Muscle of leg (tissue), 11 donors: ENCODE data around the gene HRAS. TPM values are rescaled to one million over a fixed set of nuclear protein-coding genes. Genes with fewer than 3 reads are reported as not detected.
A peak's percentile ranks its signal among the peaks of the same experiment; 100 is the strongest.

Source experiments
- DNase-seq: peaks from one replicate; pipeline ENCODE4 v3.0.0; 2013
- H3K27ac ChIP-seq: one replicate; pipeline ENCODE4 v1.5.1; 2013; ENCODE audit warnings: mild to moderate bottlenecking, low read length, control low read depth
- H3K27me3 ChIP-seq: one replicate; pipeline ENCODE4 v1.6.1; 2013; ENCODE audit warnings: low read length; ENCODE audit not compliant: control insufficient read depth, insufficient read depth
- H3K36me3 ChIP-seq: one replicate; pipeline ENCODE4 v1.6.1; 2013; ENCODE audit warnings: low read length; ENCODE audit not compliant: control insufficient read depth, insufficient read depth
- H3K4me1 ChIP-seq: one replicate; pipeline ENCODE4 v1.6.1; 2013; ENCODE audit warnings: low read length; ENCODE audit not compliant: control insufficient read depth, insufficient read depth
- H3K4me3 ChIP-seq: one replicate; pipeline ENCODE4 v1.5.1; 2013; ENCODE audit warnings: low read length, control low read depth
- H3K9me3 ChIP-seq: replicated peaks from 2 replicates; pipeline ENCODE4 v1.6.1; 2013; ENCODE audit warnings: low read depth, low read length; ENCODE audit not compliant: control insufficient read depth
- WGBS: methylation state at CpG from one replicate; pipeline ENCODE4 v1.1.5; 2013; ENCODE audit warnings: missing lambda C conversion rate; ENCODE audit not compliant: insufficient coverage; 5-methylcytosine and 5-hydroxymethylcytosine counted together
- polyA plus RNA-seq, 8 donors: library from polyadenylated mRNA; unstranded; fragments of 120-200 nt; gene quantifications; one replicate each; pipeline versions ENCODE4 v1.2.1 to v1.2.3, GENCODE V29; 2013; ENCODE audit warnings: inconsistent platforms in 1 of 8, low replicate concordance in 1 of 8; ENCODE audit not compliant: insufficient read length in 8 of 8, insufficient read depth in 1 of 8
- total RNA-seq: library from RNA; stranded (reverse); fragments of 120-200 nt; gene quantifications from one replicate; pipeline ENCODE4 v1.2.4, GENCODE V29; 2013

HRAS gene
- total and polyA plus RNA-seq, 9 donors: 78.8 to 143 (median 118) TPM

DNA sequence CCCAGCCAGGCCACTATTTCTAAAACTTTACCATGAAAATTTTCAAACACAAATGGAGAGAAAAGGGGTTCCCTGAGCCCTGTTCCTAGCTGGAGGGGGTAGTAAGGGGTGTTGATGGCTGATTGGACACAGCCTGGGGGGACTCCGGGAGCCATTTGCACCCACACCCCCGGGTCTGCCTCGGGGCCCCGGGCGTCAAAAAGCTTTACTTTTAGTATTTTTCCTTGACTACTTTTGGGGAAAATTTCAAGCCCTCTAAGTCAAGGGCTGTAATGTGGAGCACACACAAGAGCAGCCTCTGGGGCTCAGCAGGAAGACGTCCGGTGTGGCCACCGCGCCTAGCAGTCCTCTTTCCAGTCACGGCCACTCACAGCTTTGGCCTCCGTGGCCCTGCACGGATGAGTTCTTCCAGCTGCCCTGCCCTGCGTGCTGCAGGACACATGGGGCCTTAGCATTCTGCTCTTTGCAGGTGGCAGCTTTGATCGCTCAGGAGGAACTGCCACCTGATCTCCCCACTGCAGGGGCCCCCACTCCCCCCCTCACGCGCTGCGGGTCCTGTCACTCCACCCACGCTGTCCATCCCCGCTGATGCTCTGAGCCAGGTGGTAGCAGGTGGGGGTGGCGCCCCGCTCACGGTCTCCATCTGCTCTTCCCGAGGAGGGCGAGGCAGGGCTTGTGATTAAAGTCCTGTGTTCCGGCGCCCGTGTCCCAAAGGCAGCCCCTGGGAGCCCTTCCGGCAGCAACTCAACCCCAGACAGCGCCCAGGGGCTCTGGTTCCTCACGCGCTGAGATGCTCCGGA is 42.7 kb downstream of the HRAS start:
- H3K27ac ChIP-seq: no peak overlapping the region
- DNase-seq: no peak
- no peak overlapping the region for H3K4me3 ChIP-seq
- no peaks in the 10 kb centered on the region for H3K27me3 ChIP-seq
- no peaks in the 10 kb centered on the region for H3K9me3 ChIP-seq
- H3K4me1 ChIP-seq: peaks cover 17% of the 10 kb centered on the region
- peaks cover 65% of the 10 kb centered on the region for H3K36me3 ChIP-seq
- WGBS: 79% methylated on average over 21 of the region's 32 CpGs

- no peak for DNase-seq
- peaks cover 53% of the 10 kb centered on the region for H3K36me3 ChIP-seq
- no peaks in the 10 kb centered on the region for H3K27me3 ChIP-seq
- no peak overlapping the region for H3K27ac ChIP-seq
- 81% methylated on average over 7 of the region's 7 CpGs for WGBS
- no peaks in the 10 kb centered on the region for H3K9me3 ChIP-seq
- peaks cover 17% of the 10 kb centered on the region for H3K4me1 ChIP-seq
- no peak overlapping the region for H3K4me3 ChIP-seq
Measured at GRCh38 chr11:491358-491757, 44.0 kb downstream of the HRAS start.

GRCh38 chr11:490930-491260 is 44.5 kb downstream of the HRAS start:
- Histone ChIP-seq H3K9me3 (no peaks in the 10 kb centered on the region), H3K4me1 (peaks cover 17% of the 10 kb centered on the region), H3K4me3 (no peak overlapping the region), H3K36me3 (peaks cover 53% of the 10 kb centered on the region), H3K27me3 (no peaks in the 10 kb centered on the region), H3K27ac (no peak overlapping the region)
- 88% methylated on average over 11 of the region's 15 CpGs for WGBS
- DNase-seq: no peak

- Histone ChIP-seq H3K36me3 (peaks cover 49% of the 10 kb centered on the region), H3K4me1 (peaks cover 13% of the 10 kb centered on the region), H3K27ac (no peak overlapping the region), H3K27me3 (no peaks in the 10 kb centered on the region), H3K9me3 (no peaks in the 10 kb centered on the region), H3K4me3 (no peak overlapping the region)
- WGBS: 91% methylated on average over 38 of the region's 38 CpGs
- no peak for DNase-seq
Measured at GRCh38 chr11:490186-490929, 45.0 kb downstream of the HRAS start.

DNA sequence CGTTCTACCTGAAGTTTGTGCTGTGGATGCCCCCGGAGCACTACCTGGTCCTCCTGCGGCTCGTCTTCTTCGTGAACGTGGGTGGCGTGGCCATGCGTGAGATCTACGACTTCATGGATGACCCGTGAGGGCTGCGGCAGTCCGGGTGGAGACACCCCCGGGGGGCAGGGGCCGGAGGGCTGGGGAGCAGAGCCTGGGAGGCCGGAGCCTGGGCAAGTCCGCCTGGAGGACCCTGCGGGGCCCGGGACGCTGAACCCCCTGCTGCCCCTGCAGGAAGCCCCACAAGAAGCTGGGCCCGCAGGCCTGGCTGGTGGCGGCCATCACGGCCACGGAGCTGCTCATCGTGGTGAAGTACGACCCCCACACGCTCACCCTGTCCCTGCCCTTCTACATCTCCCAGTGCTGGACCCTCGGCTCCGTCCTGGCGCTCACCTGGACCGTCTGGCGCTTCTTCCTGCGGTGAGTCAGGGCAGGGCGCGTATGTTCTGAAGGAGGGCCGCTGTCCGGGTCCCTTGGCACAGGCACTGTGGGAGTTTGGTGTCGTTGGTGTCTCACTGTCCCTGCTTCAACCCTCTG is 45.7 kb downstream of the HRAS start:
- Histone ChIP-seq H3K27me3 (no peaks in the 10 kb centered on the region), H3K4me1 (peaks cover 8% of the 10 kb centered on the region), H3K9me3 (no peaks in the 10 kb centered on the region), H3K27ac (no peak overlapping the region), H3K36me3 (peaks cover 44% of the 10 kb centered on the region), H3K4me3 (no peak overlapping the region)
- WGBS: 91% methylated on average over 31 of the region's 37 CpGs
- DNase-seq: no peak

DNA sequence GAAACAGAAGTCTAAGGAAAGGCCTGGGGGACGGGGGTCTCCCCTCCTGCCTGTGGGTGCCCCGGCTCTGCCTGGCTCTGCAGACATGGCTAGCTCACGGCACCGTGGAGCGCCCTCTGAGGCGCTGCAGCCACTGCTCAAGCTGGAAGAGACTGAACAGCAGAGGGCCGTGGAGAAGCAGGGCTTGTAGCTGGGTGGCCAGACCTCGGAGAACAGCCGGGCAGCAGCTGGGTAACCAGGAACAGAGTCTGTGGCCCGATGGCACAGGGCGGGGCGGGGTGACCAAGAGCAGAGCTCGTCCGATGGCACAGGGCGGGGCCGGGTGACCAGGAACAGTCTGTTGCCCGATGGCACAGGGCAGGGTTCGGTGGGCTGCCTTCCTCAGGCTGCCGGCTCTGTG is 46.4 kb downstream of the HRAS start:
- peaks cover 2% of the 10 kb centered on the region for H3K4me1 ChIP-seq
- peaks cover 38% of the 10 kb centered on the region for H3K36me3 ChIP-seq
- 88% methylated on average over 16 of the region's 19 CpGs for WGBS

DNA sequence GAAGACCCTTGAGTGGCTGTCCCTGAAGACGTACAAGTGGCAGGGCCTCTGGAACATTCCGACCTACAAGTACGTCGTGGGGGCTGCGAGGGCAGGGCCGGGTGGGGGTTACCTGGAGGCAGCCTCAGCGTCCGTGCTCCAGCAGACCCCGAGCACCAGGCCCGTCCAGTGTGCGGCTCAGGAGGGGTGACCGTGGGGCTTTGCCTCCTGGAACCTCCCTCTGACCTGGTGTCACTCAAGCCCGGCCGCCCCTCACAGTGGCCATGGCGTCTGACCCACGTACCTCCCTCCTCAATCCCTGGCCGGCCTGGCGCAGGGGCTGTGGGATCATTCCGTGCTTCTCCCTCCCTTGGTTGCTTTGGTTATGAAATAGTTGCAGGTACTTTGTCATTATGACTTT is 46.8 kb downstream of the HRAS start:
- DNase-seq: no peak
- Histone ChIP-seq H3K36me3 (peaks cover 36% of the 10 kb centered on the region), H3K27me3 (no peaks in the 10 kb centered on the region), H3K27ac (peak overlapping the region; percentile 1), H3K4me1 (peaks cover 2% of the 10 kb centered on the region), H3K4me3 (no peak overlapping the region), H3K9me3 (peaks cover 2% of the 10 kb centered on the region)
- 90% methylated on average over 17 of the region's 19 CpGs for WGBS

More for the DNA sequence above, 46.4 kb downstream of the HRAS start:
- Histone ChIP-seq H3K4me3 (no peak overlapping the region), H3K9me3 (no peaks in the 10 kb centered on the region), H3K27ac (peak overlapping the region; percentile 1), H3K27me3 (no peaks in the 10 kb centered on the region)
- no peak for DNase-seq

DNA sequence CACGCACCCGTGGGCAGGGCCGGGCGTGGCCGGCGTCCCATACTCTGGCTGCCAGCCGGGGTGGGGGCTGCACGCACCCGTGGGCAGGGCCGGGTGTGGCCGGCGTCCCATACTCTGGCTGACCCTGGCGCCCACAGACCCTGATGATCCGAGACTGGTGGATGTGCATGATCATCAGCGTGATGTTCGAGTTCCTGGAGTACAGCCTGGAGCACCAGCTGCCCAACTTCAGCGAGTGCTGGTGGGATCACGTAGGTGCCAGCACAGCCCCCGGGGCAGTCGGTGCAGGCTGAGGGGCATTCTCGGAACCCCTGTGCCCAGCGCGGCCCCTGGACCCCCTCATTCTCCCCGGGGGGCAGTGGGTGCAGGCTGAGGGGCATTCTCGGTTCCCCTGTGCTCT is 47.3 kb downstream of the HRAS start:
- H3K36me3 ChIP-seq: peaks cover 31% of the 10 kb centered on the region
- WGBS: 84% methylated on average over 21 of the region's 25 CpGs
- no peaks in the 10 kb centered on the region for H3K27me3 ChIP-seq
- no peak overlapping the region for H3K27ac ChIP-seq
- H3K4me3 ChIP-seq: no peak overlapping the region
- peaks cover 2% of the 10 kb centered on the region for H3K4me1 ChIP-seq
- no peak for DNase-seq
- H3K9me3 ChIP-seq: peaks cover 4% of the 10 kb centered on the region

DNA sequence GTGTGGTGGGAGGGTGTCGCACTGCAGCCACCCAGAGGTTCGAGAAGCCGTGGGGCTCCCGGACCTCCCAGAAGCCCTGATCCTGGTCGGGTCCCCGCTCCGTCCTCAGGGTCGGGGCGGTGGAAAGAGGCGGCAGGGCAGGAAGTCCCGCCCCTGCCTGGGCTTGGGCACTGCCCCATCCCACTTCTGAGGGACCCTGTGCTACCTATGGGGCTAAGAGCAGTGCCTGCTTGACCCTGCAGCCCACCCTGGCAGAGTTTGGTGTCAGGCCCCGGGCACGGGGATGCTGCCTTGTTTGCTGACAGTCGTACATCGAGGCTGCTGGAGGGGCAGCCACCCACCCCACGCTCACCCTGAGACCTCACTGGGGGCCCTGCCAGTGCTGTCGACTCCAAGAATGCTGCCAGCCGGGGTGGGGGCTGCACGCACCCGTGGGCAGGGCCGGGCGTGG is 47.8 kb downstream of the HRAS start:
- no peaks in the 10 kb centered on the region for H3K27me3 ChIP-seq
- peaks cover 2% of the 10 kb centered on the region for H3K4me1 ChIP-seq
- H3K9me3 ChIP-seq: peaks cover 5% of the 10 kb centered on the region
- DNase-seq: no peak
- WGBS: 92% methylated on average over 22 of the region's 22 CpGs
- peaks cover 27% of the 10 kb centered on the region for H3K36me3 ChIP-seq
- no peak overlapping the region for H3K4me3 ChIP-seq
- no peak overlapping the region for H3K27ac ChIP-seq

GRCh38 chr11:486189-486588 is 49.2 kb downstream of the HRAS start:
- DNase-seq: no peak
- no peak overlapping the region for H3K4me3 ChIP-seq
- peaks cover 19% of the 10 kb centered on the region for H3K36me3 ChIP-seq
- peaks cover 9% of the 10 kb centered on the region for H3K9me3 ChIP-seq
- H3K27me3 ChIP-seq: no peaks in the 10 kb centered on the region
- H3K27ac ChIP-seq: no peak overlapping the region
- 91% methylated on average over 22 of the region's 23 CpGs for WGBS
- H3K4me1 ChIP-seq: peaks cover 2% of the 10 kb centered on the region
